Mucosa of stomach (tissue), 1 donor: Measurements from ENCODE around the gene CASQ1.

Experiments used
- H3K27me3 ChIP-seq: one replicate; pipeline ENCODE4 v1.7.0; 2013; ENCODE audit warnings: mild to moderate bottlenecking, low read length; ENCODE audit not compliant: control insufficient read depth, insufficient read depth
- H3K36me3 ChIP-seq: one replicate; pipeline ENCODE4 v1.7.0; 2013; ENCODE audit warnings: low read length; ENCODE audit not compliant: control insufficient read depth, insufficient read depth
- H3K4me1 ChIP-seq: one replicate; pipeline ENCODE4 v1.7.0; 2013; ENCODE audit warnings: mild to moderate bottlenecking, low read length; ENCODE audit not compliant: control insufficient read depth, insufficient read depth
- H3K4me3 ChIP-seq: one replicate; pipeline ENCODE4 v1.7.0; 2013; ENCODE audit warnings: low read length
- H3K9ac ChIP-seq: one replicate; pipeline ENCODE4 v1.7.0; 2013; ENCODE audit warnings: mild to moderate bottlenecking, low read length, moderate library complexity
- H3K9me3 ChIP-seq: one replicate; pipeline ENCODE4 v1.7.0; 2013; ENCODE audit warnings: mild to moderate bottlenecking, low read length, moderate library complexity; ENCODE audit not compliant: control insufficient read depth
- donor health status: Pancreatic carcinoma.

Gene CASQ1

GRCh38 chr1:160207771-160208556 is 17.6 kb downstream of the CASQ1 start:
- H3K27me3 ChIP-seq = no peaks in the 10 kb centered on the region
- peaks cover 25% of the 10 kb centered on the region for H3K4me1 ChIP-seq
- no peaks in the 10 kb centered on the region for H3K9me3 ChIP-seq
- H3K4me3 ChIP-seq = no peak overlapping the region
- peaks cover 1% of the 10 kb centered on the region for H3K36me3 ChIP-seq
- no peak overlapping the region for H3K9ac ChIP-seq

- H3K4me1 ChIP-seq = peaks cover 25% of the 10 kb centered on the region
- no peaks in the 10 kb centered on the region for H3K9me3 ChIP-seq
- no peak overlapping the region for H3K4me3 ChIP-seq
- no peak overlapping the region for H3K9ac ChIP-seq
- H3K27me3 ChIP-seq = no peaks in the 10 kb centered on the region
- peaks cover 7% of the 10 kb centered on the region for H3K36me3 ChIP-seq
Observed at GRCh38 chr1:160208557-160209320, 18.4 kb downstream of the CASQ1 start.

DNA sequence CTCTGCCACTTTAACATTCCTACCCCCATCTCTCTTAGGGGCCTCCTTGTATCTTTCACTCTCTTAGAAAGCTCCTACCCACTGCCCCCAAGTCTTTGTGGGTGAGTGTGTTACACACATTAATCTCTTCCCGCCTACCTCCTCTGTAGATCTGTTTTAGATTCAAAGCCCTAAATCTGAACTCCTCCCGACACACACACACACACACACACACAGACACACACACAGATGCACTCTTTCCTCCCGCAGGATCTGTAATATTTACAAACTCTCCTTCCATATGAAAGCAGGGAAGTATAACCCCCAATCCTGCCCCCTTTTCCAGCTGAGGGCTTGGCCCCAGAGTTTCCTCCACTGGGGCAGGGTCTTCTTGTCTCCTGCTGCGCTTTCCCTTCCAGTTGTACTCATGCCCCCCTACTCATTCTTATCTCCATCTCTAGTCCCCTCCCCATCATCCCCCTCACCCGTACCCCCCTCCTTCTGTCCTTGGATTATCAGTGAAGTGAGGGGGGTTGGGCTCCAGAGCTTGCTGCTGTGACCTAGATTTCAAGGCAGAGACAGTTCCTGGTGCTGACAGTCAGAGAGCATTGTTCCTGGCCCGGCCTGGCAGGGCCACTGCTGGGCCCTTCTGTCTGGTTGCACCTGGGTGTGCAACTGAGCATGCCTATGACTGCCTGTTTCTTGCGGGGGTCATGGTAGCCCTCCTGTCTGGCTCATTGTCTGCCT is 19.1 kb downstream of the CASQ1 start:
- Histone ChIP-seq H3K9me3 (no peaks in the 10 kb centered on the region), H3K4me3 (no peak overlapping the region), H3K4me1 (peaks cover 18% of the 10 kb centered on the region), H3K36me3 (peaks cover 11% of the 10 kb centered on the region), H3K27me3 (no peaks in the 10 kb centered on the region), H3K9ac (no peak overlapping the region)

DNA sequence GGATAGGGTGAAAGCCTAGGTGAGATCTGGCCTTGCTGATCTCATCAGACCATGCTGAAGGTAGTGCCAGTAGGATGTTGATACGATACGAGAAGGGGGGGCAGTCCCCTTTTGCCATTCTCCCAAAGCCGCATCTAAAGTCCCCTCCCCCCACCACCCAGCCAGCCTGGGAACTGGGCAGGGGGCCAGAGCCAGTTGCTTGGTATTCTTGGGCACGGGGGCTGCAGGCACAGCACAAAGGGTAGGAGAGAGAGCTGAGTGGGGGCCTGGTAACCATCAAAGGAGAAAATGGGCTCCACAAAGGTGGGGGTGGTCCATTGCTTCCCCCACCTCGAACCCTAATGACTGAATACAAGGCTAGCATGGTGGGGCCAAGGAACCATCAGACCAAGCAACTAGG is 20.2 kb downstream of the CASQ1 start:
- peaks cover 11% of the 10 kb centered on the region for H3K36me3 ChIP-seq
- peaks cover 13% of the 10 kb centered on the region for H3K4me1 ChIP-seq

DNA sequence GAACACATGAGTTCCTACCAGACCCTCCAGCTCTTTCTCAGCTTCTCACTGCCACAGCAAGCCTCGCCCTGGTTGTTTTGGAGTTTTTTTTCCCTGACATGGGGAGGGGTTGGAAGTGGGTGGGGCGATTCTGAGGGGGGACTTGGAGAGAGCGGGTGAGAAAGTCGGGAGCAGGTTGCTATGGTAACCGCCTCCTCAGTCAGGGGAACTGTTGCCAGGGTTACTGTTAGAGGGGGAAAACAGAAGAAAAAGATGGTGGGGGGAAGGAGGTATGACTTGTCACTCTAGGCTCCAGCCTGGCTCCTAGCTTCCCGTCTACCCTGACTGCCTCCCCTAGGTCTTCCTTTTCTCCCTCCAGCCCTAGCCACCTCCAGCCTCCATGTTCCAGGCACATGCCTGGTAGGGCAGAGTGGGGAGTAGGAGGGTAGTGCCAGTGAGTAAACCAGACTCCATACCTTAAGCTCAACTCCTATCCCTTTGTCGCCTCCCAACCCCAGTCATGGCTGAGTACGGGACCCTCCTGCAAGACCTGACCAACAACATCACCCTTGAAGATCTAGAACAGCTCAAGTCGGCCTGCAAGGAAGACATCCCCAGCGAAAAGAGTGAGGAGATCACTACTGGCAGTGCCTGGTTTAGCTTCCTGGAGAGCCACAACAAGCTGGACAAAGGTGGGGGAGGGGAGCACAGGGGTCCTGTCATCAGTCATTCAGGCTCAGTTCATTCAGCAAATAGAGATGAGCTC is 20.8 kb downstream of the CASQ1 start:
- H3K36me3 ChIP-seq = peaks cover 11% of the 10 kb centered on the region
- no peaks in the 10 kb centered on the region for H3K27me3 ChIP-seq
- H3K4me1 ChIP-seq = peaks cover 13% of the 10 kb centered on the region
- H3K9me3 ChIP-seq = no peaks in the 10 kb centered on the region
- no peak overlapping the region for H3K9ac ChIP-seq
- no peak overlapping the region for H3K4me3 ChIP-seq

More for the DNA sequence above, 20.2 kb downstream of the CASQ1 start:
- H3K27me3 ChIP-seq = no peaks in the 10 kb centered on the region
- no peak overlapping the region for H3K4me3 ChIP-seq
- no peak overlapping the region for H3K9ac ChIP-seq
- no peaks in the 10 kb centered on the region for H3K9me3 ChIP-seq

- H3K9me3 ChIP-seq = no peaks in the 10 kb centered on the region
- no peak overlapping the region for H3K4me3 ChIP-seq
- H3K9ac ChIP-seq = no peak overlapping the region
- H3K27me3 ChIP-seq = no peaks in the 10 kb centered on the region
- H3K36me3 ChIP-seq = peaks cover 11% of the 10 kb centered on the region
- peaks cover 20% of the 10 kb centered on the region for H3K4me1 ChIP-seq
Observed at GRCh38 chr1:160214481-160215140, 24.2 kb downstream of the CASQ1 start.

- Histone ChIP-seq H3K9me3 (no peaks in the 10 kb centered on the region), H3K4me3 (no peak overlapping the region), H3K27me3 (no peaks in the 10 kb centered on the region), H3K36me3 (peaks cover 11% of the 10 kb centered on the region), H3K9ac (no peak overlapping the region), H3K4me1 (peaks cover 25% of the 10 kb centered on the region)
Observed at GRCh38 chr1:160216301-160216700, 25.9 kb downstream of the CASQ1 start.

DNA sequence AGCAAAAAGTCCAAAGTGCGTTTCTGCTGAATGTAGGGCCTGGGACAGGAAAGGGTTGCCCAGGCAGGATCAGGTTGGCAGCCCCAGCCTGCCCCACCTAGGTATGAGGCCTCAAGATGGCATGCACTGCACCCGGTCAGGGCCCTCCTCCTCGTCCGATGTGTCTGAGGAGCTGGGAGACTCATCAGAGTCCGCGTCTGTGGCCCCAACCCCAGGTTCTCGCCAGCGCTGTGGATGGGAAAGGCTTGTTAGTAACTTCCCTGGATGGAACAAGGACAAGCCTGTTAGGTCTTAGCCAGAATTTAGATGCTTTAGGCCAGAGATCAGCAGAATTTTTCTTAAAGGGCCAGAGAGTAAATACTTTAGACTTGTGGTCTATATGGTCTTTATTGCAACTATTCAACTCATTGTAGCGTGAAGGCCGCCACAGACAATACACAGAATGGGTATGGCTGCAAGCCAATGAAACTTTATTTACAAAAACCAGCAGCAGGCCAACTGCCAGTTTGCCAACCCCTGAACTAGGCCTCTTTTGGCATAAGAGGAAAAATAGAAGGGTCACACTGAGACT is 27.2 kb downstream of the CASQ1 start:
- no peaks in the 10 kb centered on the region for H3K27me3 ChIP-seq
- no peaks in the 10 kb centered on the region for H3K9me3 ChIP-seq
- peak overlapping the region; percentile 46 for H3K9ac ChIP-seq
- peaks cover 11% of the 10 kb centered on the region for H3K36me3 ChIP-seq
- no peak overlapping the region for H3K4me3 ChIP-seq
- peaks cover 25% of the 10 kb centered on the region for H3K4me1 ChIP-seq

DNA sequence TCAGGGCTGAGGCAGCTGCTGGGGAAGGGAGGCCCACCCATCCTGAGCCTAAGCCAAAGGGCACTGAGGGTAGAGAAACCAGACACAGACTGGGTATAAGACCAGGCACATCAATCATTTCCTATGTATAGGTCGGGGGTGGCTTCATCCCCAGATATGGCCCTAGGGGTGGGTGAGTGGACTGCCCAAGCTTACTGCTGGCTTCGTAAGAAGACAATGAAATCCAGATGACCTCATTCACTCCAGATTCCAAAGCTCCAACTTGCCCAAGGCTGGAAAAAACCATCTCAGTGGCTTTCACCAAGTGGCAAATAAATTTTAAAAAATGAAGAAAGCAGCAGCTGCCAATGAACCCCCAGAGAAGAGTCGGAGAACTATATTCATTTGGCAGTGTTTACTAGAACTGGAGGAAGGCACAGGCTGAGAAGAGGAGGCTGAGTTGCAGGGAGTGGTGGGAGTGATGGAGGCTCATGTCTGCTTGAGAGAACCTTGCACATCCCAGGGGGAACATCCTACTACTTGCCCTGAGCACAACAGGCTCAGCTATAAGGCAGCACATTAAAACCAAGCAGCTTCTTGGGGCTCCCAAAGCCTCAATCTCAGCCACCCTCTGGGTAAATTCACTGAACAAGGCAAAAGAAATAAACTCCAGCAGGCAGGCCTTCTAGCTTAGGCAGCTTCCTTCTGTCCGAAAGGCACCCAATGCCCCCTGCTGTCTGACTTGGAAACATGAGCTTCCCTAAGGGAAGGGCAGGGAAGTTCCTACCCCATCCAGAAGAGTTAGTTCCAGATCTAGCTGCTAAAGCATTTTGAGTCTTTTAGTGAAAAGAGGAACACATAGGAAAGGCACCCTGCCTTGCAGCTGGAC is 28.9 kb downstream of the CASQ1 start:
- Histone ChIP-seq H3K9me3 (no peaks in the 10 kb centered on the region), H3K4me3 (no peak overlapping the region), H3K27me3 (no peaks in the 10 kb centered on the region), H3K4me1 (peaks cover 25% of the 10 kb centered on the region), H3K36me3 (peaks cover 16% of the 10 kb centered on the region), H3K9ac (no peak overlapping the region)

DNA sequence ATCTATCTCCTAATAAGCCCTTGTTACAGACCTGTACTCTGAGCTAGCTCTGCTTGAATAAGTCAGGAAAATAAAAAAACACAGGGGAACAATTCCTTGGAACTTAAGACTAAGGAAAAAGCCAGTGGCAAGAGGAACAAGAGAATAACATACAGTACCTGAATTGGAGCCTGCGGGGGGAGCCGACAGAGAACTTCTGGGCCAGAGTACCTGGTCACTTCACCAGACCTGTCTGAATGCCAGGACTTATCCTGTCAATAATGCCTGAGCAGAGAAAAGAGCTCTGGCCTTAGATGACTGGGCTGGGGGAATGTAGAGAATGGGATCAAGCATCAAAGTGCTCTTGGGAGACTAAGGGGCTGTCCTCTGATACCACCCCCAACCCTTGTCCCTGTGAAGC is 29.9 kb downstream of the CASQ1 start:
- H3K9ac ChIP-seq = no peak overlapping the region
- peaks cover 25% of the 10 kb centered on the region for H3K4me1 ChIP-seq
- H3K36me3 ChIP-seq = peaks cover 17% of the 10 kb centered on the region

More for the DNA sequence above, 29.9 kb downstream of the CASQ1 start:
- H3K27me3 ChIP-seq = no peaks in the 10 kb centered on the region
- H3K9me3 ChIP-seq = no peaks in the 10 kb centered on the region
- no peak overlapping the region for H3K4me3 ChIP-seq
